IPS-20b (cell line): ENCODE results near the gene TMEM184C.

Experiments used
- H3K27ac ChIP-seq: one replicate; pipeline ENCODE4 v1.5.1; 2013; ENCODE audit warnings: low read length
- H3K27me3 ChIP-seq: 2 replicates; pipeline ENCODE4 v1.6.1; 2013; ENCODE audit warnings: mild to moderate bottlenecking, low read length, inconsistent platforms; ENCODE audit not compliant: insufficient read depth
- H3K36me3 ChIP-seq: 2 replicates; pipeline ENCODE4 v1.6.1; 2013; ENCODE audit warnings: low read depth, mild to moderate bottlenecking, inconsistent platforms, low read length, moderate library complexity; ENCODE audit not compliant: insufficient read depth
- H3K4me1 ChIP-seq: 2 replicates; pipeline ENCODE4 v1.6.1; 2013; ENCODE audit warnings: mild to moderate bottlenecking, control low read depth, inconsistent platforms, low read length, moderate library complexity; ENCODE audit not compliant: insufficient read depth
- H3K4me3 ChIP-seq: 2 replicates; pipeline ENCODE4 v1.5.1; 2013; ENCODE audit warnings: mild to moderate bottlenecking, low read length, inconsistent platforms
- H3K9ac ChIP-seq: 2 replicates; pipeline ENCODE4 v1.6.1; 2013; ENCODE audit warnings: low read depth, mild to moderate bottlenecking, inconsistent platforms, low read length, moderate library complexity
- H3K9me3 ChIP-seq: 2 replicates; pipeline ENCODE4 v1.6.1; 2013; ENCODE audit warnings: mild to moderate bottlenecking, low read depth, low read length, inconsistent platforms; ENCODE audit not compliant: insufficient read depth

Gene TMEM184C

DNA sequence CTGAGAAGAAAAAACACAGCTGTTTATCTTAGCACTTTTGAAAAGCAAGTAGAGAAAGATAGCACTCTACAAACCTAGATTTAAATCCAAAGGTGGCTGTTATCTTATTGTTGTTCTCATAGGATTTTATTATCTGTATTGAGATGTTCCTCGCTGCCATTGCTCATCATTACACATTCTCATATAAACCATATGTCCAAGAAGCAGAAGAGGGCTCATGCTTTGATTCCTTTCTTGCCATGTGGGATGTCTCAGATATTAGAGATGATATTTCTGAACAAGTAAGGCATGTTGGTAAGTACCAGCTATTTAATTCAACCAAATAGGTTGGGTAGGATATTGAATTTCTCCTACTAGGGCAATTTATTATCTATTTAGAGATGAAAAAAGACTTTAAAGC, 16.4 kb downstream of the TMEM184C start:
- peaks cover 18% of the 10 kb centered on the region; the same call in 1 of the 2 replicates for H3K4me1 ChIP-seq
- H3K27me3 ChIP-seq = no peaks in the 10 kb centered on the region
- no peaks in the 10 kb centered on the region for H3K9me3 ChIP-seq
- peaks cover 93% of the 10 kb centered on the region for H3K36me3 ChIP-seq
- no peak overlapping the region for H3K9ac ChIP-seq
- H3K4me3 ChIP-seq = no peak overlapping the region
- no peak overlapping the region for H3K27ac ChIP-seq

DNA sequence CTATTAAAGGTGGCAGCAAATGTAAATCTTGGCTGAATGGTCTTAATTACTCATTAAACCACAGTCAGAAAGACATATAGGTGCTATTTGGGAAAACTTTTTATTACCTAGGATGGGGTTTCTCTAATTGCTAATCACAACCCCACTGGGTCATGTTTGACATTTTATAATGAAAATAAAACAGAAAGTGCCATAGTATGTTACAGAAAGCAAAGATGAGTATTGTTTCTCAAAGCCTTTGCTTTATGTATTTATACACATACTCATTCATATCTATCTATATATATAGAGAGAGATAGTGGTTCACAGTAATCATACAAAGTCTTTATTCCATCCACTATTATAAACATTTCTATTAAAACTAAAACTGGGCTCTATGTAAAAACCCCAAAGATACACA, 18.2 kb downstream of the TMEM184C start:
- Histone ChIP-seq H3K36me3 (peaks cover 76% of the 10 kb centered on the region), H3K27me3 (no peaks in the 10 kb centered on the region), H3K4me3 (no peak overlapping the region), H3K4me1 (peaks cover 16% of the 10 kb centered on the region; the same call in 1 of the 2 replicates), H3K9ac (no peak overlapping the region), H3K9me3 (no peaks in the 10 kb centered on the region), H3K27ac (no peak overlapping the region)

DNA sequence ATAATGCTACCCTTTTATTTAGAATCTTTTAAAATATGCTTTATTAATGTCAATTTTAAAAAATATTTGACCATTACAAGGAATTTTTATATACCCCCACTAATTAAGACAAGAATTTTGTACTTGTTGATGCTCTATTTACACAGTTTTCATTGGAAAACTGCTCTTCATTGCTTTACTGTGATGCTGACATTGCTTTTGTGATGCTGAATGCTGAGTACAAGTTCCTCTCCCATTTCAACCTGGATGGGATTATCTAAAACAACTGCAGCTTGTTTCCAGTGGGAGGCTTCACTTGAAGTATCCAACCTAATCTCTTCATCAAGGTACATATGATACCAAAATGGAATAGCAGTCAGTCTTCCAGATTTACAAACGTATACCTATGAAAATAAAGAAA, 21.2 kb downstream of the TMEM184C start:
- H3K36me3 ChIP-seq = peaks cover 52% of the 10 kb centered on the region

DNA sequence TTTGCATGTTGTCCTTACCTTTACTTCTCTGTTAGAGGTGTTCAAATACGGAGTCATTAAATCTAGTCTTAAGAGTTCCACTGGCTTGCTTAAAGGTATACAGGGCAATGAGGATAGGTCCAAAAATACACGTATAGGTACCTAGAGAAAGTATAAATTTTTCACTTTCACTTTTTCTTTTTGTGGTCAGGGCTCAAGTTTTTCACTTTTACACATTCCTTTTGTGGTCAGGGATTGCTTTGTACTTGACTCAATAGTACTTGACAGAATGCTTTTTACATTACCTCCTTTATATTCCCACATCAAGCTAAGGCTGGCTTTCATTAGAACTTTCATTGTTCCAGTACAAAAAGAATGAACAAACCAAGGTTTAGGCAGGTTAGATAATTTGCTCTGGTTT, 21.7 kb downstream of the TMEM184C start:
- H3K4me1 ChIP-seq = peaks cover 16% of the 10 kb centered on the region; the same call in 1 of the 2 replicates

More for the DNA sequence above, 21.2 kb downstream of the TMEM184C start:
- Histone ChIP-seq H3K27ac (no peak overlapping the region), H3K9me3 (no peaks in the 10 kb centered on the region), H3K4me1 (peaks cover 16% of the 10 kb centered on the region; the same call in 1 of the 2 replicates), H3K27me3 (no peaks in the 10 kb centered on the region), H3K4me3 (no peak overlapping the region), H3K9ac (no peak overlapping the region)

DNA sequence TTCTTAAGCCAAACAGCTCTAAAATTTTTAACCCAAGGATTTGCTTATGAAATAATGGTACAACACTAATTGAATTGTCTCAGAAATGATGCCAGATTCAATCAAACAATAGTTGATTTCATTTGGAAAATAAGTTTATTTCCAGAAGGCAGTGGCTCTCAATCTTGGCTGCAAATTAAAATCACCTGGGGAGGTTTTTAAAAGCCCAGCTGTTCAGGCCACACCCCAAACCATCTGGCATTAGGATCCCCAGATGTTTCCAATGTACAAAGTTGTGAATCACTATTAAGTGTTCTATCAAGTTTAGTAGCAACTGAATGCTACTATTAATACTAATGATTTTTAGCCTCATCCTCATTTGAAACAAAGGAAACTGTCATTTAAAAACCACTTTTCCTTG, 22.2 kb downstream of the TMEM184C start:
- Histone ChIP-seq H3K36me3 (peaks cover 42% of the 10 kb centered on the region), H3K4me1 (peaks cover 16% of the 10 kb centered on the region; the same call in 1 of the 2 replicates), H3K27me3 (no peaks in the 10 kb centered on the region), H3K27ac (no peak overlapping the region), H3K9me3 (no peaks in the 10 kb centered on the region), H3K9ac (no peak overlapping the region), H3K4me3 (no peak overlapping the region)

More for the DNA sequence above, 21.7 kb downstream of the TMEM184C start:
- Histone ChIP-seq H3K9ac (no peak overlapping the region), H3K27ac (no peak overlapping the region), H3K4me3 (no peak overlapping the region), H3K9me3 (no peaks in the 10 kb centered on the region), H3K36me3 (peaks cover 46% of the 10 kb centered on the region), H3K27me3 (no peaks in the 10 kb centered on the region)

DNA sequence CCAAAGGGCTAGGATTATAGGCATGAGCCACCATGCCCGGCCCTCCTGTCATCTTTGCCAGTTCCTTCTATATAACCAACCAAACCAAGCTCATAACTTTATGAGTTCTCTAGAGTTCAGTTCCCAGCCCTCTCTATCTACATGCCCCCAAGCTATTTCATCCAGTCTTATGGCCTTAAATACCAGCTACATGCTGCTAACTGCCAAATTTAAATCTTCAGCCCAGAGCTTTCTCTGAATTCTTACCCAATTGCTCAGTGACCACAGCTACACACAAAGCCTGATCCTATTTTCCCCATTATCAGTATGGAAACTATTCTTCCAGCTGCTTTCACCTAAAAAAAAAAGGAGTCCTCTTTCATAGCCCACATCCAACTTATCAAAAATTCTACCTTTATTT, 23.1 kb downstream of the TMEM184C start:
- H3K9ac ChIP-seq = no peak overlapping the region
- H3K9me3 ChIP-seq = no peaks in the 10 kb centered on the region
- H3K27ac ChIP-seq = no peak overlapping the region
- peaks cover 16% of the 10 kb centered on the region; the same call in 1 of the 2 replicates for H3K4me1 ChIP-seq
- no peaks in the 10 kb centered on the region for H3K27me3 ChIP-seq
- H3K36me3 ChIP-seq = peaks cover 33% of the 10 kb centered on the region
- no peak overlapping the region for H3K4me3 ChIP-seq

DNA sequence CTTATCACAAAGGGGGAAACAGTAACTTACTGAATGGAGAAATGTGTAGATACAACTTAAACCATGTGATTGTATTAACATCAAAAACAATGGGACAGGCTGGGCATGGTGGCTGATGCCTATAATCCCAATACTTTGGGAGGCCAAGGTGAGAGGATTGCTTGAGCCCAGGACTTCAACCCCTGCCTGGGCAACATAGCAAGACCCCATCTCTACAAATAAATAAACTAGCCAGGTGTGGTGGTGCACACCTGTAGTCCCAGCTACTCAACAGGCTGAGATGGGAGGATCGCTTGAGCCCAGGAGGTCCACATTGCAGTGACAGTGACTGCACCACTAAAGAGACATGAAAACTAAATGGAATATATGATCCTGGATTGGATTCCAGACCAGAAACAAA, 26.4 kb downstream of the TMEM184C start:
- H3K36me3 ChIP-seq = peaks cover 13% of the 10 kb centered on the region
- no peak overlapping the region for H3K4me3 ChIP-seq
- H3K27me3 ChIP-seq = no peaks in the 10 kb centered on the region
- H3K9me3 ChIP-seq = no peaks in the 10 kb centered on the region
- no peak overlapping the region for H3K27ac ChIP-seq
- peaks cover 7% of the 10 kb centered on the region; the same call in 1 of the 2 replicates for H3K4me1 ChIP-seq
- no peak overlapping the region for H3K9ac ChIP-seq

DNA sequence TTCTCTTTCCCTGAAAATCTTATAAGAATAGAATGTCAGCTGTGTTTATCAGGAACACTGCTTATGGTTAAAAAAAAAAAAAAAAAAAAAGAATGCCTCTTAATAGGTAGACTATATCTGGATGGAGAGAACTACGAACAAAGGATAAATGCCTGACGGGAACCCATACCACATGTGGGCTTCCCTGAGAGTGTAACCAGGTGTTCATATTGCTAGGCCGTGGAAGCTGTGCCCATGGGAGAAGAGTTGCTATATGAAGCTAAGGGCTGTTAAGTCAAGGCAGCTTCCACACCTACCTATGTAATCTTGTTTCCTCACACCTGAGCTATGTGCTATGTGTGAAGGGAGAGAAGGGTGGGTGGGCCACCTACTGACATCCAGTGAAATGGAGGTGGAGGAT, 27.3 kb downstream of the TMEM184C start:
- Histone ChIP-seq H3K4me3 (no peak overlapping the region), H3K27ac (no peak overlapping the region), H3K27me3 (no peaks in the 10 kb centered on the region), H3K36me3 (peaks cover 13% of the 10 kb centered on the region), H3K4me1 (peaks cover 2% of the 10 kb centered on the region; the same call in 1 of the 2 replicates), H3K9ac (no peak overlapping the region), H3K9me3 (no peaks in the 10 kb centered on the region)

DNA sequence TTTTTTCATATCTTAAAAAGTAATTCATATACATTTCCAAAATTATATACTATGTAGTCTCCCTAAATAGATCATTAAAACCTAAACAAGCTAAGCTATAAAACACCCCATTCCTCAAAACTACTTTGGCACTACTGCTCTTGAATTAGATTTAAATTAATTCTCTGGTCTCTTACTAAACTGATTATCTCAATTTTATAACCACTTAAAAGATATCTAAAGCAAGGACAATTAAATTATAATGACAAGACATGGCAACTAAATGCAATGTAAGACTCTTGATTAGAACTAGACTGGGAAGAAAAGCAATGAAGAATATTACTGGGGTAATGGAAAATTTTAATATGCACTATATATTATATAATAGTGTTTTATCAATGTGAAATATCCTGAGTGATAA, 27.9 kb downstream of the TMEM184C start:
- Histone ChIP-seq H3K27ac (no peak overlapping the region), H3K27me3 (no peaks in the 10 kb centered on the region), H3K4me3 (no peak overlapping the region), H3K4me1 (no peaks in the 10 kb centered on the region), H3K9me3 (no peaks in the 10 kb centered on the region), H3K36me3 (peaks cover 13% of the 10 kb centered on the region), H3K9ac (no peak overlapping the region)

DNA sequence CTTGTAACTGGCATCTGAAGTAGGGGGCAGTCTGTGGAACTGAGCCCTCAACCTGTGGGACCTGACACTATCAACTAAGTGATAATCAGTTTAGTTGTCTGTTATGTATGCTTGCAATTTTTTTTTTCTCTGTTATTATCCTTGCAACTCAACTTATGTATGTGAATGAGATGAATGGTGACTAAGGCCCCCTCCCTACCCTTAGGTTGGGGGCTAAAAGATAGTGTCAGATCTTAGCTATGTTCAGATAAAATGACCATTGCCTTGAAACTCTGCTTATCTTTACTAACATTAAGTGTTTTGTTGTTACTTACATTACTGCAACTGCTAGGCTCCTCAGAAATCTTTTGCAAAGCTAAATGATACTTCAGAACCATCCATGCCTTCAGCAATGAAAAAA, 31.5 kb downstream of the TMEM184C start:
- H3K36me3 ChIP-seq = peaks cover 10% of the 10 kb centered on the region
- H3K4me1 ChIP-seq = no peaks in the 10 kb centered on the region
- H3K27ac ChIP-seq = no peak overlapping the region
- H3K9ac ChIP-seq = no peak overlapping the region
- H3K4me3 ChIP-seq = no peak overlapping the region
- H3K9me3 ChIP-seq = no peaks in the 10 kb centered on the region
- no peaks in the 10 kb centered on the region for H3K27me3 ChIP-seq

DNA sequence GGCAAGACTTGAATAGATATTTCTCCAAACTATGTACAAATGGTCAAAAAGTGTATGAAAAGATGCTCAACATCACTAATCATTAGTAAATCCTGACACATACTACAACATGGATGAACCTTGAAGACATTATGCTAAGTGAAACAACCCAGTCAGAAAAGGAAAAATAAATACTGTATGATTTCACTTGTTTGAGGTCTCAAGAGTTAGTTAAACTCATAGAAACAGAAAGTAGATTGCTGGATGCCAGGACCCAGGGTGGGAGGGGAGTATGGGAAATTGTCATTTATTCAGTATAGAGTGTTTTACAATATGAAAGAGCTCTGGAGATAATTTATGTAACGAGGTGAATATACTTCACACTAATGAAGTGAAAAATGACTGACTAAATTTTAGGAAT, 34.4 kb downstream of the TMEM184C start:
- Histone ChIP-seq H3K9ac (no peak overlapping the region), H3K27ac (no peak overlapping the region), H3K27me3 (no peaks in the 10 kb centered on the region), H3K9me3 (no peaks in the 10 kb centered on the region), H3K36me3 (peaks cover 23% of the 10 kb centered on the region), H3K4me3 (no peak overlapping the region), H3K4me1 (peaks cover 2% of the 10 kb centered on the region; the same call in 1 of the 2 replicates)

DNA sequence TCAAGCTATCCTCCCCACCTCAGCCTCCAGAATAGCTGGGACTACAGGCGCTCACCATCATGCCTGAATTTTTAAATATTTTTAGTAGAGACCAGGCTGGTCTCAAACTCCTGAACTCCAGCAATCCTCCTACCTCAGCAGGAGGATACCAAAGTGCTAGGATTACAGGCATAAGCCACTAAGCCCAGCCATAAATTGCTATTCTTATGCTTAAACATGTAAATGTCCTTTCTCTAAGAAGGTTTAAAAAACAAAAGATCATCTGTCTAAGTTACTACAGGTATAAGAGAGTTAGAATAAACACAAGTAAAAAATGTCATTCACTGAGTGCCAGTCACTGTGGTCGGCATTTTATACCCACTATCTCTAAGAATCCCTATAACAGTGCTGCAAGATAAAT, 38.4 kb downstream of the TMEM184C start:
- Histone ChIP-seq H3K27ac (no peak overlapping the region), H3K9me3 (no peaks in the 10 kb centered on the region), H3K4me3 (no peak overlapping the region), H3K36me3 (peaks cover 40% of the 10 kb centered on the region), H3K9ac (no peak overlapping the region), H3K4me1 (peaks cover 2% of the 10 kb centered on the region; the same call in 1 of the 2 replicates), H3K27me3 (no peaks in the 10 kb centered on the region)
